ENCODE data around the gene DLGAP4. TPM values are rescaled to one million over a fixed set of nuclear protein-coding genes. Genes with fewer than 3 reads are reported as not detected.

The DLGAP4 gene
- polyA plus RNA-seq, 1 of the 3 experiments (the other 2 are of a cell fraction): 31.2 TPM

GRCh38 chr20:36396340-36396739, 90.2 kb downstream of the DLGAP4 start:
- POLR2A ChIA-PET: no interaction called here
- H3K9me3 ChIP-seq: no peaks in the 10 kb centered on the region
- peaks cover 5% of the 10 kb centered on the region; the same call in 1 of the 2 replicates for H3K27me3 ChIP-seq (ENCODE audit: insufficient read depth)
- no peak overlapping the region for H2AFZ ChIP-seq (ENCODE audit: low read depth)
- TF ChIP-seq FOXM1 (IDR thresholded peaks at IDR 0.05; ENCODE audit: low read depth) (no peak), TEAD4 (IDR thresholded peaks at IDR 0.05; ENCODE audit: borderline replicate concordance, insufficient read depth) (no peak), RFX5 (IDR thresholded peaks at IDR 0.05; ENCODE audit: low read length) (no peak), FOXJ3 (CRISPR knock-in tag; IDR thresholded peaks at IDR 0.05) (no peak), POLR2AphosphoS5 (IDR thresholded peaks at IDR 0.05; ENCODE audit: low read depth, low read length) (no peak), USF1 (IDR thresholded peaks at IDR 0.05; ENCODE audit: borderline replicate concordance, low read depth) (no peak), ZBTB33 (IDR thresholded peaks at IDR 0.05; ENCODE audit: borderline replicate concordance, low read depth) (no peak), YY1 (IDR thresholded peaks at IDR 0.05; ENCODE audit: low read depth) (no peak), ELF1 (IDR thresholded peaks at IDR 0.05) (no peak), SMC3 (IDR thresholded peaks at IDR 0.05; ENCODE audit: low read depth, low read length) (no peak), IRF3 (IDR thresholded peaks at IDR 0.05; ENCODE audit: low read depth, low read length) (no peak), RXRA (IDR thresholded peaks at IDR 0.05; ENCODE audit: borderline replicate concordance, low read depth) (no peak), MEF2A (IDR thresholded peaks at IDR 0.05; ENCODE audit: borderline replicate concordance, low read depth) (no peak), SIN3A (IDR thresholded peaks at IDR 0.05; ENCODE audit: borderline replicate concordance, low read depth, low read length) (no peak), GATA2 (CRISPR knock-in tag; IDR thresholded peaks at IDR 0.05) (no peak), NFIC (IDR thresholded peaks at IDR 0.05; ENCODE audit: borderline replicate concordance) (no peak), NRF1 (IDR thresholded peaks at IDR 0.05; ENCODE audit: low read depth, low read length) (no peak), MXI1 (IDR thresholded peaks at IDR 0.05; ENCODE audit: low read depth, low read length) (no peak), CTCF (IDR thresholded peaks at IDR 0.05) (no peak)
- no peak overlapping the region for H3K4me2 ChIP-seq
- CTCF ChIA-PET: interaction anchor here (1.1 kb wide), 1 partner anchor 43 kb away, joined by 4 read pairs; no protein-coding TSS in a partner anchor
- peaks cover 0 to 7% of the 10 kb centered on the region in 2 experiments; a peak in 1 of 4 replicates for H3K4me1 ChIP-seq (ENCODE audit: control insufficient read depth in 1 of 2, insufficient read depth in 2 of 2, low read depth in 1 of 2, low read length in 1 of 2)
- no peak overlapping the region for H3K27ac ChIP-seq (ENCODE audit: low read depth in 2 of 2, low read length in 1 of 2)
- no peaks in the 10 kb centered on the region for H3K36me3 ChIP-seq (replicated peaks in 1 of 2; ENCODE audit: control insufficient read depth in 1 of 2, insufficient read depth in 2 of 2, low read length in 1 of 2)
- no peaks in the 10 kb centered on the region for H4K20me1 ChIP-seq (ENCODE audit: insufficient read depth)
- DNase-seq: no peak
- H3K9ac ChIP-seq: no peak overlapping the region
- no peaks in the 10 kb centered on the region for H3K79me2 ChIP-seq (ENCODE audit: insufficient read depth)
- no peaks in the 10 kb centered on the region for H3K9me2 ChIP-seq
- H3K4me3 ChIP-seq (ENCODE audit: low read depth in 2 of 2, low read length in 1 of 2): no peak overlapping the region
- WGBS (ENCODE audit: low lambda C conversion rate): 78% methylated on average over 6 of the region's 6 CpGs
- H3F3A ChIP-seq (replicated peaks; ENCODE audit: insufficient read depth): no peaks in the 10 kb centered on the region

Measured in SK-N-SH (cell line).